ENCODE data around the gene CDK16. TPM values are rescaled to one million over a fixed set of nuclear protein-coding genes. Genes with fewer than 3 reads are reported as not detected.

Gene CDK16
- total and polyA plus RNA-seq, 2 donors (not counting 3 experiments of a cell fraction or from before 2014, with no cell fraction given), result 99.9 to 149 TPM

DNA sequence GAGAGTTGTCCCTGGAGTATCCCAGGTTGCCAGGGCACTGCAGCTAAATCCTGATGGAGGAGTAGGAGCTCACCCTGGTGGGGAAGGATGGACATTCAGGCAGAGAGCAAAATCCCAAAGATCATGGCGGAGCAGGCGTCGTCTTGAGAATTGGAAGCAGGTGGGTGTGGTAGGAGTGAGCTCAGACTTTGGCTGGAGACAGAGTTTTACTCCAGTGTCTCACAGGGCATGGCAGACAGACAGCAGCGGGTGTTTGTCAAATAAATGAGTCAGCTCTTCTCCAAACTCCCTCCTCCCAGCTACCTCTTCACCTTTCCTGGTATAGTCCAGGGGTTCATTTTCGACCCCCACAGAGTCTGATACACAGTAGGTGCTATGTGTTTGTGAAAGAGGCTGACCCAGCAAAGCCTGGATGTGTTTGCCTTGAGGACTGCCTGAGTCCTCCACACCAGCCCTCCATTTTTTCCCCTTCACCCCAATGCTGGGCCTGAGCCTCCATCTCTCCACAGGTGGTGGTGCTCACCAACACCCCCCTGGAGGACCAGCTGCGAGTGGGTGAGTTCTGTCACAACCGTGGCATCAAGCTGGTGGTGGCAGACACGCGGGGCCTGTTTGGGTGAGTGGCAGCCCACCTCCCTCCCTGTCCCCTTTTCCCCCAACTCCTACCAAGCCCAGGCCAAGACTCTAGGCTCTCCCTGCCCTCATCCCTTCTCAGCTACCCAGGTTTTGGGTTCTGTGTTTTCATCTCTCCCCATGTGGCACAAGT, 17.9 kb upstream of the CDK16 start:
- Histone ChIP-seq H3K4me1 (ENCODE audit: control insufficient read depth, extremely low read depth, insufficient read depth, low read length) (peaks cover 18% of the 10 kb centered on the region), H3K9ac (replicated peaks; ENCODE audit: extremely low read depth, insufficient read depth, low read length) (no peak overlapping the region), H3K9me1 (replicated peaks; ENCODE audit: control insufficient read depth, extremely low read depth, insufficient read depth, low read length) (no peaks in the 10 kb centered on the region), H3K4me3 (replicated peaks in 1 of 3; ENCODE audit: insufficient read depth in 1 of 3, low read depth in 1 of 3, low read length in 3 of 3) (no peak overlapping the region), H3K36me3 (ENCODE audit: control insufficient read depth in 2 of 2, extremely low read depth in 1 of 2, insufficient read depth in 2 of 2, low read length in 2 of 2) (peaks cover 16 to 52% of the 10 kb centered on the region in 2 experiments), H4K20me1 (replicated peaks; ENCODE audit: control insufficient read depth, extremely low read depth, insufficient read depth, low read length) (no peaks in the 10 kb centered on the region), H2AFZ (ENCODE audit: low read depth, low read length) (no peak overlapping the region), H3K27me3 (ENCODE audit: control insufficient read depth in 2 of 2, insufficient read depth in 2 of 2, low read length in 2 of 2) (no peaks in the 10 kb centered on the region), H3K79me2 (ENCODE audit: control insufficient read depth, insufficient read depth, low read length) (peaks cover 40% of the 10 kb centered on the region), H3K4me2 (ENCODE audit: insufficient read depth, low read length) (no peak overlapping the region), H3K9me3 (replicated peaks; ENCODE audit: control insufficient read depth, insufficient read depth, low read length) (no peaks in the 10 kb centered on the region), H3K27ac (ENCODE audit: insufficient read depth, low read depth, low read length) (no peak overlapping the region)
- dilution Hi-C loops (cut with MboI; ENCODE audit: extremely low pct_ligation_motif_present, low sequenced_read_pairs) (no loop called here), intact Hi-C loops (cut with micrococcal nuclease) (no loop called here)
- TF ChIP-seq JUN (IDR thresholded peaks at IDR 0.05; ENCODE audit: borderline replicate concordance, insufficient read depth, insufficient read length, low read depth) (no peak), FOS (IDR thresholded peaks at IDR 0.05; ENCODE audit: borderline replicate concordance, insufficient read depth, low read length) (no peak), POLR2AphosphoS5 (IDR thresholded peaks at IDR 0.05; ENCODE audit: insufficient read depth, low read depth, low read length) (no peak), MYC (IDR thresholded peaks at IDR 0.05; ENCODE audit: low read depth, low read length) (no peak), POLR2A (IDR thresholded peaks at IDR 0.05; ENCODE audit: low read depth, low read length) (no peak), GATA2 (IDR thresholded peaks at IDR 0.05; ENCODE audit: insufficient read depth, insufficient read length, low read depth, low read length) (no peak), EZH2 (IDR thresholded peaks at IDR 0.05; ENCODE audit: borderline replicate concordance, low read depth, low read length, severe bottlenecking) (no peak)
- TF ChIP-seq, protein P1, sequence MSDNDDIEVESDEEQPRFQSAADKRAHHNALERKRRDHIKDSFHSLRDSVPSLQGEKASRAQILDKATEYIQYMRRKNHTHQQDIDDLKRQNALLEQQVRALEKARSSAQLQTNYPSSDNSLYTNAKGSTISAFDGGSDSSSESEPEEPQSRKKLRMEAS (IDR thresholded peaks at IDR 0.05; ENCODE audit: insufficient read depth, insufficient read length), result no peak
- TF ChIP-seq, protein P2, sequence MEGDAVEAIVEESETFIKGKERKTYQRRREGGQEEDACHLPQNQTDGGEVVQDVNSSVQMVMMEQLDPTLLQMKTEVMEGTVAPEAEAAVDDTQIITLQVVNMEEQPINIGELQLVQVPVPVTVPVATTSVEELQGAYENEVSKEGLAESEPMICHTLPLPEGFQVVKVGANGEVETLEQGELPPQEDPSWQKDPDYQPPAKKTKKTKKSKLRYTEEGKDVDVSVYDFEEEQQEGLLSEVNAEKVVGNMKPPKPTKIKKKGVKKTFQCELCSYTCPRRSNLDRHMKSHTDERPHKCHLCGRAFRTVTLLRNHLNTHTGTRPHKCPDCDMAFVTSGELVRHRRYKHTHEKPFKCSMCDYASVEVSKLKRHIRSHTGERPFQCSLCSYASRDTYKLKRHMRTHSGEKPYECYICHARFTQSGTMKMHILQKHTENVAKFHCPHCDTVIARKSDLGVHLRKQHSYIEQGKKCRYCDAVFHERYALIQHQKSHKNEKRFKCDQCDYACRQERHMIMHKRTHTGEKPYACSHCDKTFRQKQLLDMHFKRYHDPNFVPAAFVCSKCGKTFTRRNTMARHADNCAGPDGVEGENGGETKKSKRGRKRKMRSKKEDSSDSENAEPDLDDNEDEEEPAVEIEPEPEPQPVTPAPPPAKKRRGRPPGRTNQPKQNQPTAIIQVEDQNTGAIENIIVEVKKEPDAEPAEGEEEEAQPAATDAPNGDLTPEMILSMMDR (IDR thresholded peaks at IDR 0.05; ENCODE audit: extremely low read depth in 1 of 2, insufficient read depth in 1 of 2, low read depth in 1 of 2, low read length in 2 of 2), result no peak
- DNase-seq (ENCODE audit: low read depth, low spot score) (no peak), FAIRE-seq (no peak)
- ChIA-PET POLR2A (no interaction called here), CTCF (interaction anchor here (1.2 to 1.5 kb wide), 2 partner anchors 183 to 323 kb away, joined by 5 to 6 read pairs; no protein-coding TSS in a partner anchor)
- BruUV-seq (replicated peaks), result no TSS peak

Measured in endothelial cell of umbilical vein (primary cell).